Esophagus (tissue), 2 donors: ENCODE results near the gene GPS2. TPM values are rescaled to one million over a fixed set of nuclear protein-coding genes. Genes with fewer than 3 reads are reported as not detected.
"Not testable (repeated sequence)": the region's sequence is repeated elsewhere in the genome, so short reads cannot be mapped to it uniquely, and the experiment has no call there.

Experiments used
- H3K27ac ChIP-seq, 2 donors: one replicate each; pipeline ENCODE4 v1.5.1; 2013; ENCODE audit warnings: low read depth in 2 of 2, mild to moderate bottlenecking in 2 of 2, inconsistent platforms in 1 of 2, low read length in 1 of 2, moderate library complexity in 1 of 2
- H3K27me3 ChIP-seq, 2 donors: one replicate each; pipeline ENCODE4 v1.6.1; 2013; ENCODE audit warnings: low read length in 2 of 2, control low read depth in 1 of 2, mild to moderate bottlenecking in 1 of 2; ENCODE audit not compliant: insufficient read depth in 2 of 2, control insufficient read depth in 1 of 2
- H3K36me3 ChIP-seq, 2 donors: one replicate each; pipeline ENCODE4 v1.6.1; 2013; ENCODE audit warnings: low read length in 1 of 2; ENCODE audit not compliant: control insufficient read depth in 2 of 2, insufficient read depth in 2 of 2
- H3K4me1 ChIP-seq, 2 donors: one replicate each; pipeline ENCODE4 v1.6.1; 2013; ENCODE audit warnings: low read length in 1 of 2; ENCODE audit not compliant: control insufficient read depth in 2 of 2, insufficient read depth in 2 of 2
- H3K4me3 ChIP-seq, 2 donors: one replicate each; pipeline ENCODE4 v1.5.1; 2013; ENCODE audit warnings: low read length in 2 of 2, mild to moderate bottlenecking in 2 of 2, low read depth in 1 of 2, moderate library complexity in 1 of 2
- H3K9me3 ChIP-seq, 2 donors: one replicate each; pipeline ENCODE4 v1.6.1; 2013; ENCODE audit warnings: mild to moderate bottlenecking in 2 of 2, low read depth in 1 of 2, low read length in 1 of 2, moderate library complexity in 1 of 2; ENCODE audit not compliant: control insufficient read depth in 2 of 2, insufficient read depth in 1 of 2
- WGBS, 2 donors: extraction: QIAGEN DNeasy Blood & Tissue Kit; methylation state at CpG; one replicate each; pipeline ENCODE4 v1.1.7; 2013; 5-methylcytosine and 5-hydroxymethylcytosine counted together
- polyA plus RNA-seq, 2 donors: library from polyadenylated mRNA; stranded (reverse); fragments of 200-250 nt; gene quantifications; one replicate each; pipeline ENCODE4 v1.2.3, GENCODE V29; 2013
- donor health status: healthy with polysubstance abuse.
- donor health status: Bipolar disorder and iron deficiency.

GPS2 gene
- polyA plus RNA-seq, 2 donors, result 54.5 to 56.5 TPM

DNA sequence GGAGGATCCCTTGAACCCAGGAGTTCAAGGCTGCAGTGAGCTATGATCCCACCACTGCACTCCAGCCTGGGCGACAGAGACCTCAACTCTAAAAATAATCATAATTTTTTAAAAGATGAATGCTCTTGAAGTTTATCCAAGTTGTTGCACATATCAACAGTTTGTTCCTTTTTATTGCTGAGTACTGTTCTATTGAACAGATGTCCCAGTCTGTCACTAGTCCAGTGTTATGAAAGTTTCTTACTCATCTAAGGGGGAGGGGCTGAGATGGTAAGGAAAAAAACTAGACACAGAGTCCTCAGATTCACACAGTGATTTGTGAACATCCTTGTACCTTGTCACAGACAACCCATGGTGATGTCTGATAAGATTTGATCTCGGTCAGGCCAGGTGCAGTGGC is 25.0 kb upstream of the GPS2 start:
- no peak overlapping the region for H3K4me3 ChIP-seq
- no peak overlapping the region for H3K27ac ChIP-seq
- H3K4me1 ChIP-seq, result no peaks in the 10 kb centered on the region
- H3K9me3 ChIP-seq, result no peaks in the 10 kb centered on the region
- H3K36me3 ChIP-seq, result no peaks in the 10 kb centered on the region
- WGBS, 2 donors, result 71 to 85% methylated on average over 2 of the region's 2 CpGs
- no peaks in the 10 kb centered on the region for H3K27me3 ChIP-seq

GRCh38 chr17:7337600-7337999 is 22.4 kb upstream of the GPS2 start:
- 72% methylated on average over 7 of the region's 7 CpGs for WGBS, 2 donors
- H3K27ac ChIP-seq, H3K4me1 ChIP-seq, H3K9me3 ChIP-seq, H3K27me3 ChIP-seq, H3K36me3 ChIP-seq: not testable (repeated sequence)
- H3K4me3 ChIP-seq, result peak overlapping the region in 1 of 2 donors; percentile 24

GRCh38 chr17:7336240-7337175 is 21.3 kb upstream of the GPS2 start, which contains the start of gene ACAP1:
Gene ACAP1, plus strand, starts transcription at chr17:7336529. Its CDS starts 206 bp downstream, at chr17:7336735.
- WGBS, 2 donors, result 36 to 38% methylated on average over 16 to 17 of the region's 17 CpGs
- Histone ChIP-seq H3K27ac (peak within 1 kb of the TSS in 1 of 2 donors; percentile 42), H3K4me1 (no peaks in the 10 kb centered on the region), H3K36me3 (no peaks in the 10 kb centered on the region), H3K27me3 (no peaks in the 10 kb centered on the region), H3K9me3 (no peaks in the 10 kb centered on the region), H3K4me3 (peak within 1 kb of the TSS; percentile 41 to 47)

GRCh38 chr17:7335765-7336164 is 20.6 kb upstream of the GPS2 start:
- not testable (repeated sequence) for H3K27ac ChIP-seq, H3K4me3 ChIP-seq, H3K9me3 ChIP-seq, H3K36me3 ChIP-seq, H3K4me1 ChIP-seq, H3K27me3 ChIP-seq
- 80 to 84% methylated on average over 13 of the region's 13 CpGs for WGBS, 2 donors

GRCh38 chr17:7334938-7335538 is 19.9 kb upstream of the GPS2 start:
- Histone ChIP-seq H3K4me3 (no peak overlapping the region), H3K27me3 (no peaks in the 10 kb centered on the region), H3K36me3 (no peaks in the 10 kb centered on the region), H3K4me1 (peaks cover 0 to 3% of the 10 kb centered on the region in 2 donors), H3K9me3 (no peaks in the 10 kb centered on the region), H3K27ac (no peak overlapping the region)
- 77 to 88% methylated on average over 3 of the region's 3 CpGs for WGBS, 2 donors

DNA sequence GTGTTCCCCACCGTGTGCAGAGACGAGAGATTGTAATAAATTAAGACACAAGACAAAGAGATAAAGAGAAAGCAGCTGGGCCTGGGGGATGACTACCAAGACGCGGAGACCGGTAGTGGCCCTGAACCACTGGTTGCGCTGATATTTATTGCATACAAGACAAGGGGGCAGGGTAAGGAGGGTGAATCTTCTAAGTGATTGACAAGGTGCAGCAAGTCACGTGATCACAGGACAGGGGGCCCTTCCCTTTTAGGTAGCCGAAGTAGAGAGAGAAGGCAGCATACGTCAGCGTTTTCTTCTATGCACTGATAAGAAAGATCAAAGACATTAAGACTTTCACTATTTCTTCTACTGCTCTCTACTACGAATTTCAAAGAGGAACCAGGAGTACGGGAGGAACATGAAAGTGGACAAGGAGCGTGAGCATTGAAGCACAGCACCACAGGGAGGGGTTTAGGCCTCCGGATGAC is 17.5 kb upstream of the GPS2 start:
- not testable (repeated sequence) for H3K36me3 ChIP-seq, H3K27ac ChIP-seq, H3K9me3 ChIP-seq, H3K4me1 ChIP-seq, H3K27me3 ChIP-seq, H3K4me3 ChIP-seq
- 48 to 54% methylated on average over 14 of the region's 14 CpGs for WGBS, 2 donors

DNA sequence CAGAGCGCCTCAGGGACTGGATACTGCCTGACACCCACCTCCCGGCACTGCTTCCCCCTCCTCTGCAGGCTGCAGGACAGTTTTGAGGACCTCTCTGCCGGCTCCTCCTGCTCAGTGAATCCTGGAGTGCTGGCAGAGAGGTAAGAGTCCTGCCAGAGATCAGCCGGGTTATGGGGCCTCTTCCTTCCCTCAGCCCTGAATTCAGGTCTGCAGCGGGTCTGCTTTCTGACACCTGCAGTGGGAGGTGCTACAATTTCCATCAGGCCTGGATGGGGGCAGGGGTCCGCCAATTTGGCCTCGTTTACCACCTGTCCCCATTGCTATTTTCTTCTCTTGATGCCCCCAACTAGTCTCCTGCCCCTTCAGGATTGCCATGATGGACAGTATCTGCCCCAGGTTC is 17.0 kb upstream of the GPS2 start:
- Histone ChIP-seq H3K9me3 (no peaks in the 10 kb centered on the region), H3K4me1 (peaks cover 3 to 9% of the 10 kb centered on the region in 2 donors), H3K36me3 (no peaks in the 10 kb centered on the region), H3K27me3 (no peaks in the 10 kb centered on the region), H3K4me3 (no peak overlapping the region), H3K27ac (no peak overlapping the region)
- WGBS, 2 donors, result 55 to 61% methylated on average over 7 of the region's 7 CpGs

GRCh38 chr17:7330638-7331015 is 15.5 kb upstream of the GPS2 start:
- Histone ChIP-seq H3K9me3 (no peaks in the 10 kb centered on the region), H3K27ac (peak overlapping the region; percentile 96 to 98), H3K4me1 (peaks cover 3 to 9% of the 10 kb centered on the region in 2 donors), H3K36me3 (peaks cover 2 to 7% of the 10 kb centered on the region in 2 donors), H3K27me3 (no peaks in the 10 kb centered on the region), H3K4me3 (peak overlapping the region; percentile 71 to 84)
- WGBS, 2 donors, result 54 to 60% methylated on average over 13 of the region's 13 CpGs

- Histone ChIP-seq H3K4me3 (peak overlapping the region; percentile 71 to 84), H3K36me3 (peaks cover 4 to 9% of the 10 kb centered on the region in 2 donors), H3K27me3 (no peaks in the 10 kb centered on the region), H3K27ac (peak overlapping the region; percentile 96 to 98), H3K9me3 (no peaks in the 10 kb centered on the region), H3K4me1 (peaks cover 3 to 9% of the 10 kb centered on the region in 2 donors)
- WGBS, 2 donors, result 0 to 1% methylated on average over 34 of the region's 34 CpGs
Observed at GRCh38 chr17:7329997-7330637, 15.0 kb upstream of the GPS2 start.
